Activated CD8-positive, alpha-beta memory T cell treated with anti-CD3 and anti-CD28 coated beads for 36 hours (primary cell): ENCODE data around the gene EXOSC1. TPM values are rescaled to one million over a fixed set of nuclear protein-coding genes. Genes with fewer than 3 reads are reported as not detected.

Source experiments
- CTCF ChIA-PET: fragments of 350-600 bp; sonication (Branson Sonifier 250); formaldehyde crosslinking; loops from one replicate; lab custom pipeline; 2021; ENCODE audit warnings: antibody characterized with exemption; lab: Charles Lee
- POLR2A ChIA-PET: fragments of 350-600 bp; sonication (Branson Sonifier 250); formaldehyde crosslinking; loops from one replicate; lab custom pipeline; 2021; ENCODE audit warnings: antibody characterized with exemption; lab: Charles Lee
- total RNA-seq, 2 experiments: library from RNA; stranded (reverse); gene quantifications; one replicate each; pipeline ENCODE4 v1.2.3, GENCODE V29; 2021

The EXOSC1 gene
- total RNA-seq, 2 experiments from 2014 or later: 62.5 to 63.3 TPM

DNA sequence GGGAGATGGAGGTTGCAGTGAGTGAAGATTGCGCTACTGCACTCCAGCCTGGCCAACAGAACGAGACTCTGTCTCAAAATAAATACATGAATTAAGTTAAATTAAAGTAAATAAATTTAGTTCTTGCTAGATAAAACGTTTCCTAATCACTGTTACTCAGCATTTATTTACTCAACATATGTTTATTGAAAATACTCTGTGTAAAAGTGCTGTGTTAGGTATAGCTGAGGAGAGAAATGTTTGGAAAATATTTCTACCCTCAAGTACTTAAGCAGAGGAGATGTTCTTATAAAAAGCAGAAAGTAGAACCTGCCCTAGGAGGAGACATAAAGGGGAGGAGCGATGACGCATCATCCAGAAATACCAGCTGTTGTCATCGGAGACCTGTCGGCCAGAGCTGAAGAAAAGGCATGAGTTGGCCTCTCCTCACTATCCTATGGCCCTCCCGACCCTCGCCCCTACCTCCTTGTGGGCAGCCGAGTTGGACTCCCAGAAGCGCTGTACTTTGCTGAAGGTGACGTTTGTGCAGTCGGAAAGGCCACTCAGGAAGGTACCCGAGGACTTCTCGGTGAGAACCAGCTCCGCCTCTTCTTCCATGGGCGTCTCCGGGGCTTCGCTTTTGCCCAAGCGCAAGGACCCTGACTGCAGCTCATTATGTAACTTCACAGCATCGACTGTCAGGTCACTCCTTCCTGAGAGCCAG, 45.8 kb downstream of the EXOSC1 start:
- ChIA-PET CTCF (interaction anchor here (1.2 to 1.5 kb wide), 2 partner anchors 154 to 286 kb away, joined by 3 to 4 read pairs; no protein-coding TSS in a partner anchor), POLR2A (interaction anchor here (0.7 to 2.4 kb wide), 3 partner anchors 12 to 103 kb away, joined by 3 to 20 read pairs (median 11); no protein-coding TSS in a partner anchor)

DNA sequence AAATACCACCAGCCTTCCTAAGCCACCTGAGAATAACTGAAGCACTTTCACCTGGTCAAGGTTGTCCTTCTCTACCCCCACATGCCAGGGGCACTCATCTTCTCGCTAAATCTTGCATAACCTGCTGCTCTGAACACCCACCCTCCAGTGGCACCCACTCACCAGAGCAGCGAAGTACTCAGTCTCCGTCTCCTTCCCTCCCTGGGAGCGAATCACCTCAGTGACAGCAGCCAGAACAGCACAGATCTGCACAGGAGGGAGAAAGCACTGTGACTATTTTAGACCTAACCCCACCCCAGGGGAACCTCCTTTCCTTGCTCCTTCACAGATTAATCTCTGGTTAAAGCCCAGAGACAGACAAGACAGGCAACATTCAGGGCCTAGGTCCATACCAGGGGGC, 49.8 kb downstream of the EXOSC1 start:
- POLR2A ChIA-PET: no interaction called here
- CTCF ChIA-PET: no interaction called here

DNA sequence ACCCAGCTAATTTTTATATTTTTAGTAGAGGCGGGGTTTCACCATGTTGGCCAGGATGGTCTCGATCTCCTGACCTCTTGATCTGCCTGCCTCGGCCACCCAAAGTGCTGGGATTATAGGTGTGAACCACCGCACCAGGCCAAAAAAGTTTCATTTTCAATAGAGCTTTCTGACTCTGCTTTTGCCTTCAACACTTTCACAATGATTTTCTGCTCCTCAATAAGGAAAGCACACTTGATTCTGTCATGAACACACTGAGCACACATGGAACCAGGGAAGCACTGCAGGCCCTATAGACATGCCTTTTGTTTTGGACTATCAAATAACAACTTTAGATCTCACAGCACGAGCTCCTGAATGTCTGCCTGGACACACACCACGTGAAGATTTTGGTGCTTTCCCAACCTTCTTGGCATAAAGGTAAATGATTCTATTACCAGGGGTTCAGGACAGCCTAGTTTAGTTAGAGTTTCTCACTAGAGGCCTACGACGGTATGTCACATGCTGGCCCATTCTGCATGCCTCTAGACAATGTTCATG, 52.7 kb downstream of the EXOSC1 start:
- CTCF ChIA-PET: interaction anchor here (0.9 kb wide), 1 partner anchor 141 kb away, joined by 3 read pairs; no protein-coding TSS in a partner anchor
- POLR2A ChIA-PET: no interaction called here

DNA sequence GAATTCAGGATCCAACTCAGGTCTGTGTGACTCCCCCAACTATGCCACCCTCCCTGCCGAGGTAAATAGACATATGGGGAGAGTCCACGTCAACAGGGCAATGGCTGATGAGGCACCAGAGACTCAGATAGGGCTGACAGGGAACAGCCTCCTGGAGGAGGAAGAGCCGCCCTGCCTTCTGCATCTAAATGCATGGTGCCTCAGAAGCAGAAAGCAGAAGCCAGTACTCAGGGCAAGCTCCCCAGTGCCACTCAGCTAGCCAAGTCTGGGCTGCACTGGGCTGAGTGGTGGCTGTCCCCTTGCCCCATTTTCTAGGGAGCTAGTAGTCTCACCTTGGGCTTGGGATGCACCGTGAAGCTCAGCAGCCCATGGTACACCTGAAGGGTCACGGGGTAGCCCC, 55.7 kb downstream of the EXOSC1 start:
- ChIA-PET POLR2A (no interaction called here), CTCF (interaction anchor here (1.8 kb wide), 1 partner anchor 11 kb away, joined by 3 read pairs; the partner anchor contains the start of gene RRP12)

DNA sequence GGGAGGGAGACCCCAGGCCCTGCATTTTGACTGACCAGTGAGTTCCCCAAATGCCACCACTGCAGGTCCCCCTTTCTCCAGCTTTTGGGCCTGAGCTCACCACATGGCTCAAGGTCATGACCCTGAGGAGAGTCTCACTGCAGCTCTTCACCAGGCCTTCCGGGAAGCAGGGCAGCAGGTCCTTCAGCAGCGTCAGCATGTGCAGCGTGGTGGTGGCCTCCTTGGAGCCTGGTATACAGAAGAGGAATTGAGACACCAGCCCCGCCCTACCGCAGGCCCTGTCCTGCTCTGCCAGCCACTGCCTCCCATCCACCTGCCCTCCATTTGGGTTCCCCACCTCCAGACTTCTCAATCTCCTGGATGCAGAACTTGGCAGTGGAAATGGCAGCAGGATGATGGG, 57.7 kb downstream of the EXOSC1 start:
- ChIA-PET CTCF (no interaction called here), POLR2A (interaction anchor here (0.9 kb wide), 1 partner anchor 13 kb away, joined by 3 read pairs; no protein-coding TSS in a partner anchor)

Other genes with a start within 250 kb of the EXOSC1 start
- 10 to 100 TPM; 27.3 to 29.8 TPM for gene ARHGAP19, start 153.4 kb downstream of the EXOSC1 start, total RNA-seq
- gene FRAT1, start 126.7 kb downstream of the EXOSC1 start, total RNA-seq: 1 to 10 TPM; 3.1 to 3.4 TPM
- gene FRAT2, start 111.3 kb downstream of the EXOSC1 start, total RNA-seq: 1 to 10 TPM; 8.5 to 8.7 TPM
- gene RRP12, start 44.7 kb downstream of the EXOSC1 start, total RNA-seq: 100 to 1,000 TPM in 1 of 2 experiments, 10 to 100 TPM in 1; 99.8 to 110 TPM
- gene PGAM1, start 19.8 kb downstream of the EXOSC1 start, total RNA-seq: 1,000 to 10,000 TPM; 1,302 to 1,307 TPM
- gene ZDHHC16, start 169 bp upstream of the EXOSC1 start, total RNA-seq: 10 to 100 TPM; 55.0 to 57.3 TPM
- gene MMS19, start 52.4 kb upstream of the EXOSC1 start, total RNA-seq: 100 to 1,000 TPM in 1 of 2 experiments, 10 to 100 TPM in 1; 98.0 to 100 TPM
- gene UBTD1, start 52.9 kb upstream of the EXOSC1 start, total RNA-seq: 1 to 10 TPM; 2.1 to 2.3 TPM
- gene ANKRD2, start 126.8 kb upstream of the EXOSC1 start, total RNA-seq: under 1 TPM in 1 of 2 experiments, not detected in 1; 0.13 TPM
- not detected for gene HOGA1, start 138.4 kb upstream of the EXOSC1 start, total RNA-seq
- not detected for gene C10orf62, start 143.7 kb upstream of the EXOSC1 start, total RNA-seq
- gene MORN4, start 187.5 kb upstream of the EXOSC1 start, total RNA-seq: 1 to 10 TPM; 3.6 TPM
- gene PI4K2A, start 194.7 kb upstream of the EXOSC1 start, total RNA-seq: 10 to 100 TPM; 14.6 to 15.0 TPM
- gene AVPI1, start 241.2 kb upstream of the EXOSC1 start, total RNA-seq: 1 to 10 TPM; 2.5 to 3.0 TPM